H1 (cell line): Measurements from ENCODE around the gene ASTN2. TPM values are rescaled to one million over a fixed set of nuclear protein-coding genes. Genes with fewer than 3 reads are reported as not detected.

Experiments used
- CTCF ChIA-PET: fragments of 300-600 bp; sonication (Branson Sonifier 250); formaldehyde crosslinking; loops from one replicate; lab custom pipeline; 2021; ENCODE audit not compliant: partially characterized antibody; lab: Charles Lee
- POLR2A ChIA-PET: fragments of 300-600 bp; sonication (Branson Sonifier 250); formaldehyde crosslinking; loops from one replicate; lab custom pipeline; 2021; ENCODE audit warnings: inconsistent platforms; ENCODE audit not compliant: partially characterized antibody; lab: Charles Lee
- DNase-seq, 2 experiments: peaks; one replicate each; pipeline versions ENCODE4 v3.0.0 to v3.0.0-alpha.2; 2010 to 2022; ENCODE audit warnings: low spot score in 2 of 2, low read depth in 1 of 2, mixed read lengths in 1 of 2
- FAIRE-seq: peaks from 2 replicates; lab custom pipeline; 2011; peaks lifted over from hg19 to GRCh38; lab: Jason Lieb, UNC
- H2AFZ ChIP-seq: 2 replicates; pipeline ENCODE4 v1.8.1; 2012; ENCODE audit warnings: low read length, inconsistent platforms
- H2AK5ac ChIP-seq: 2 replicates; pipeline ENCODE4 v1.6.1; 2013; ENCODE audit warnings: low read depth, low read length
- H2BK120ac ChIP-seq: replicated peaks from 2 replicates; pipeline ENCODE3; 2013; ENCODE audit warnings: low read depth, low read length, inconsistent platforms
- H2BK12ac ChIP-seq: 2 replicates; pipeline ENCODE4 v1.6.1; 2013; ENCODE audit warnings: low read depth, low read length
- H2BK15ac ChIP-seq: 2 replicates; pipeline ENCODE4 v1.6.1; 2013; ENCODE audit warnings: low read length
- H2BK20ac ChIP-seq: 2 replicates; pipeline ENCODE4 v1.6.1; 2013; ENCODE audit warnings: low read length
- H2BK5ac ChIP-seq: 2 replicates; pipeline ENCODE4 v1.6.1; 2013; ENCODE audit warnings: low read depth, low read length
- H3K14ac ChIP-seq: 2 replicates; pipeline ENCODE4 v1.6.1; 2013; ENCODE audit warnings: inconsistent platforms; ENCODE audit not compliant: insufficient read length
- H3K18ac ChIP-seq: 2 replicates; pipeline ENCODE4 v1.6.1; 2013; ENCODE audit warnings: low read length; ENCODE audit errors: extremely low read depth
- H3K23ac ChIP-seq: 2 replicates; pipeline ENCODE4 v1.6.1; 2013; ENCODE audit warnings: inconsistent platforms; ENCODE audit not compliant: insufficient read length
- H3K23me2 ChIP-seq: 2 replicates; pipeline ENCODE4 v1.6.1; 2013; ENCODE audit warnings: low read depth, low read length
- H3K27ac ChIP-seq: 2 replicates; pipeline ENCODE4 v1.6.1; 2011; ENCODE audit warnings: low read depth, low read length, inconsistent platforms
- H3K27me3 ChIP-seq, 4 experiments: replicated peaks in 1 of 4; 1 replicate in 1 of 4; 2 replicates in 3 of 4; pipeline versions ENCODE4 v1.6.1 to v1.8.1; 2011 to 2013; ENCODE audit warnings: low read length in 3 of 4, mild to moderate bottlenecking in 3 of 4, inconsistent platforms in 2 of 4, mixed read lengths in 2 of 4, moderate library complexity in 1 of 4; ENCODE audit not compliant: control insufficient read depth in 3 of 4, insufficient read depth in 3 of 4; ENCODE audit errors: extremely low read depth in 1 of 4
- H3K36me3 ChIP-seq, 4 experiments: 2 replicates each; pipeline versions ENCODE4 v1.6.1 to v1.8.1; 2011 to 2013; ENCODE audit warnings: mild to moderate bottlenecking in 4 of 4, low read length in 3 of 4, moderate library complexity in 2 of 4, control low read depth in 1 of 4, inconsistent platforms in 1 of 4; ENCODE audit not compliant: insufficient read depth in 4 of 4, control insufficient read depth in 2 of 4
- H3K4ac ChIP-seq: replicated peaks from 2 replicates; pipeline ENCODE3; 2013; ENCODE audit warnings: low read length, low read depth, mixed read lengths, inconsistent platforms; ENCODE audit not compliant: insufficient read length
- H3K4me1 ChIP-seq, 4 experiments: replicated peaks in 1 of 4; 1 replicate in 1 of 4; 2 replicates in 3 of 4; pipeline versions ENCODE4 v1.6.1 to v1.8.1; 2011 to 2013; ENCODE audit warnings: low read length in 3 of 4, inconsistent platforms in 2 of 4, mixed read lengths in 1 of 4; ENCODE audit not compliant: insufficient read depth in 4 of 4, control insufficient read depth in 3 of 4
- H3K4me2 ChIP-seq, 2 experiments: 2 replicates each; pipeline versions ENCODE4 v1.6.1 to v1.8.1; 2011 to 2013; ENCODE audit warnings: low read depth in 2 of 2, low read length in 2 of 2, control low read depth in 1 of 2, inconsistent platforms in 1 of 2, mild to moderate bottlenecking in 1 of 2; ENCODE audit not compliant: insufficient read depth in 1 of 2
- H3K4me3 ChIP-seq, 4 experiments: fragments of 200-600, 300-600 bp in 1 of 4; sonication (generic), shearing (Covaris generic), sonication (Bioruptor Twin) in 1 of 4; 2 replicates each; pipeline versions ENCODE4 v1.5.1 to v1.8.1; 2011 to 2016; ENCODE audit warnings: low read length in 4 of 4, low read depth in 3 of 4, control low read depth in 2 of 4, inconsistent platforms in 2 of 4, mild to moderate bottlenecking in 2 of 4, mixed read lengths in 1 of 4, moderate library complexity in 1 of 4; ENCODE audit not compliant: insufficient read depth in 2 of 4; ENCODE audit errors: extremely low read depth in 1 of 4
- H3K56ac ChIP-seq: replicated peaks from 2 replicates; pipeline ENCODE3; 2013; ENCODE audit warnings: low read depth, mild to moderate bottlenecking, mixed read lengths, low read length, inconsistent platforms; ENCODE audit not compliant: insufficient read length
- H3K79me1 ChIP-seq: 2 replicates; pipeline ENCODE4 v1.6.1; 2013; ENCODE audit warnings: low read depth, low read length, control low read depth
- H3K79me2 ChIP-seq, 2 experiments: 2 replicates each; pipeline versions ENCODE4 v1.6.1 to v1.8.1; 2012 to 2013; ENCODE audit warnings: low read length in 2 of 2, mild to moderate bottlenecking in 2 of 2, inconsistent platforms in 1 of 2; ENCODE audit not compliant: insufficient read depth in 2 of 2, control insufficient read depth in 1 of 2
- H3K9ac ChIP-seq, 4 experiments: replicated peaks in 1 of 4; 1 replicate in 1 of 4; 2 replicates in 3 of 4; pipeline versions ENCODE4 v1.6.1 to v1.8.1; 2011 to 2013; ENCODE audit warnings: low read depth in 3 of 4, low read length in 3 of 4, control low read depth in 2 of 4, mild to moderate bottlenecking in 2 of 4, moderate library complexity in 2 of 4, inconsistent platforms in 1 of 4; ENCODE audit errors: extremely low read depth in 1 of 4
- H3K9me3 ChIP-seq, 2 experiments: 2 replicates each; pipeline versions ENCODE4 v1.6.1 to v1.8.1; 2012 to 2013; ENCODE audit warnings: mild to moderate bottlenecking in 2 of 2, moderate library complexity in 2 of 2, control low read depth in 1 of 2, inconsistent platforms in 1 of 2, low read depth in 1 of 2, low read length in 1 of 2, mixed read lengths in 1 of 2; ENCODE audit not compliant: insufficient read depth in 2 of 2
- H4K20me1 ChIP-seq, 2 experiments: replicated peaks in 1 of 2; 2 replicates each; pipeline versions ENCODE3 to v1.8.1; 2011 to 2013; ENCODE audit warnings: inconsistent platforms in 2 of 2, low read length in 2 of 2, mild to moderate bottlenecking in 1 of 2; ENCODE audit not compliant: insufficient read depth in 2 of 2, control insufficient read depth in 1 of 2
- H4K5ac ChIP-seq: 2 replicates; pipeline ENCODE4 v1.6.1; 2013; ENCODE audit warnings: low read length, low read depth, mixed read lengths, inconsistent platforms; ENCODE audit not compliant: insufficient read length
- H4K8ac ChIP-seq: 2 replicates; pipeline ENCODE4 v1.8.0; 2013; ENCODE audit warnings: mild to moderate bottlenecking, moderate library complexity, low read length, inconsistent platforms; ENCODE audit not compliant: insufficient read depth; ENCODE audit errors: extremely low read depth
- H4K91ac ChIP-seq: replicated peaks from 2 replicates; pipeline ENCODE3; 2013; ENCODE audit warnings: low read length, mixed read lengths, inconsistent platforms; ENCODE audit not compliant: insufficient read length
- ASH2L ChIP-seq: fragments of 200-600, 300-600 bp; sonication (generic); IDR thresholded peaks from one replicate; pipeline ENCODE4 v1.7.1; 2017; ENCODE audit warnings: low read length
- ATF2 ChIP-seq: IDR thresholded peaks from 2 replicates; pipeline ENCODE4 v1.6.1; 2012; ENCODE audit warnings: low read length, inconsistent platforms
- BACH1 ChIP-seq: IDR thresholded peaks from 2 replicates; pipeline ENCODE4 v1.6.1; 2012; ENCODE audit warnings: low read length, improper control_type of control experiment
- BCL11A ChIP-seq, 2 experiments: IDR thresholded peaks; one replicate each; pipeline ENCODE4 v1.6.1; 2011; ENCODE audit warnings: low read depth in 2 of 2, low read length in 2 of 2, mild to moderate bottlenecking in 2 of 2
- EZH2 ChIP-seq: fragments of 200-600 bp; sonication (generic); IDR thresholded peaks from 2 replicates; pipeline ENCODE4 v1.7.1; 2012; ENCODE audit warnings: low read depth, mild to moderate bottlenecking, moderate library complexity, low read length, inconsistent platforms; ENCODE audit not compliant: severe bottlenecking
- KDM4A ChIP-seq: IDR thresholded peaks from one replicate; pipeline ENCODE4 v1.7.1; 2012; ENCODE audit warnings: low read depth, mild to moderate bottlenecking, moderate library complexity, low read length, inconsistent platforms; ENCODE audit not compliant: severe bottlenecking
- MAFK ChIP-seq: IDR thresholded peaks from 2 replicates; pipeline ENCODE4 v1.6.1; 2012; ENCODE audit warnings: low read depth, mild to moderate bottlenecking, improper control_type of control experiment, low read length
- MAX ChIP-seq: IDR thresholded peaks from 2 replicates; pipeline ENCODE4 v1.6.1; 2012; ENCODE audit warnings: inconsistent platforms
- NRF1 ChIP-seq: IDR thresholded peaks from 2 replicates; pipeline ENCODE4 v1.6.1; 2011; ENCODE audit warnings: mild to moderate bottlenecking, low read depth, low read length, improper control_type of control experiment
- POLR2A ChIP-seq, 2 experiments: IDR thresholded peaks; 1 replicate in 1 of 2; 2 replicates in 1 of 2; pipeline ENCODE4 v1.6.1; 2011; ENCODE audit warnings: low read depth in 2 of 2, low read length in 2 of 2, mild to moderate bottlenecking in 2 of 2; ENCODE audit errors: control extremely low read depth in 1 of 2
- RXRA ChIP-seq: IDR thresholded peaks from 2 replicates; pipeline ENCODE4 v1.6.1; 2011; ENCODE audit warnings: low read depth, mild to moderate bottlenecking, low read length, moderate library complexity; ENCODE audit not compliant: insufficient read depth
- SP1 ChIP-seq: IDR thresholded peaks from 2 replicates; pipeline ENCODE4 v1.6.1; 2011; ENCODE audit warnings: low read depth, low read length
- SP2 ChIP-seq: IDR thresholded peaks from 2 replicates; pipeline ENCODE4 v1.6.1; 2012; ENCODE audit warnings: mild to moderate bottlenecking, low read length, inconsistent platforms
- WGBS, 2 experiments: shearing (Covaris generic) in 1 of 2; methylation state at CpG; one replicate each; pipeline versions ENCODE4 v1.1.6 to v1.1.7; 2013 to 2015; ENCODE audit warnings: low lambda C conversion rate in 2 of 2, mixed read lengths in 2 of 2, inconsistent platforms in 1 of 2, low coverage in 1 of 2, missing lambda C conversion rate in 1 of 2; ENCODE audit not compliant: insufficient replicate concordance in 2 of 2, insufficient coverage in 1 of 2, insufficient read length in 1 of 2; ENCODE audit errors: extremely low coverage in 1 of 2, missing lambda C conversion rate in 1 of 2; 5-methylcytosine and 5-hydroxymethylcytosine counted together
- polyA plus RNA-seq, 7 experiments: library from polyadenylated mRNA; depleted of rRNA in 3 of 7; stranded (reverse) in 5 of 7; unstranded in 2 of 7; fragments of >200 nt in 5 of 7; fragments of 200-250 nt in 2 of 7; gene quantifications; 1 replicate in 5 of 7; 2 replicates in 1 of 7; 4 replicates in 1 of 7; pipeline versions ENCODE4 v1.2.1 to v1.2.3, GENCODE V29; 2011 to 2013; ENCODE audit warnings: missing spikeins in 2 of 7, mixed read lengths in 2 of 7
- total RNA-seq: library from RNA; stranded (reverse); fragmentation: NEBNext Ultra II Directional; extraction: Animal tissue kit (Norgen Biotek cat#: 25700); gene quantifications from 2 replicates; pipeline ENCODE4 v1.2.1, GENCODE V29; 2021

The ASTN2 gene
- total and polyA plus RNA-seq, 2 of the 8 experiments (the other 6 are each of a cell fraction or from before 2014, with no cell fraction given): 8.2 to 13.7 TPM

- FAIRE-seq (no peak), DNase-seq (no peak)
- Histone ChIP-seq H2BK12ac (no peak overlapping the region), H4K20me1 (no peaks in the 10 kb centered on the region), H3K4me2 (no peak overlapping the region), H3K27ac (no peak overlapping the region), H3K56ac (no peak overlapping the region), H2BK120ac (no peak overlapping the region), H3K14ac (no peak overlapping the region), H3K23ac (no peak overlapping the region), H3K9ac (no peak overlapping the region), H3K4ac (no peak overlapping the region), H2BK15ac (no peak overlapping the region; the same call in 1 of the 2 replicates), H3K4me3 (no peak overlapping the region), H2BK20ac (no peak overlapping the region), H4K5ac (no peak overlapping the region), H3K36me3 (no peaks in the 10 kb centered on the region), H3K79me1 (no peaks in the 10 kb centered on the region), H3K27me3 (no peaks in the 10 kb centered on the region), H3K18ac (no peak overlapping the region), H4K91ac (no peak overlapping the region), H3K4me1 (peaks cover 0 to 4% (median 2%) of the 10 kb centered on the region in 4 experiments; a peak in 2 of 7 replicates), H2AFZ (no peak overlapping the region), H3K23me2 (no peaks in the 10 kb centered on the region), H3K79me2 (no peaks in the 10 kb centered on the region), H4K8ac (no peak overlapping the region), H2AK5ac (no peak overlapping the region), H3K9me3 (no peaks in the 10 kb centered on the region), H2BK5ac (no peak overlapping the region)
- 82% methylated on average over 2 of the region's 2 CpGs; no CpG with 5 or more reads in 1 of the 2 experiments for WGBS, 2 experiments
- CTCF ChIA-PET: interaction anchor here (0.9 to 1.3 kb wide), 2 partner anchors 20 to 201 kb away, joined by 3 read pairs; no protein-coding TSS in a partner anchor
- POLR2A ChIA-PET: no interaction called here
- TF ChIP-seq MAX (no peak), BACH1 (no peak), BCL11A (IDR thresholded peaks at IDR 0.05; ENCODE audit: low read depth in 2 of 2, low read length in 2 of 2) (no peak), EZH2 (no peak), KDM4A (no peak), ATF2 (no peak), ASH2L (no peak), POLR2A (IDR thresholded peaks at IDR 0.05; ENCODE audit: control extremely low read depth in 1 of 2, low read depth in 2 of 2, low read length in 2 of 2) (no peak), SP1 (no peak), NRF1 (no peak), RXRA (no peak), SP2 (no peak), MAFK (no peak)
Observed at GRCh38 chr9:116913536-116913935, 501.3 kb downstream of the ASTN2 start.
